ENCODE measurements around the gene TBC1D17.

The TBC1D17 gene

DNA sequence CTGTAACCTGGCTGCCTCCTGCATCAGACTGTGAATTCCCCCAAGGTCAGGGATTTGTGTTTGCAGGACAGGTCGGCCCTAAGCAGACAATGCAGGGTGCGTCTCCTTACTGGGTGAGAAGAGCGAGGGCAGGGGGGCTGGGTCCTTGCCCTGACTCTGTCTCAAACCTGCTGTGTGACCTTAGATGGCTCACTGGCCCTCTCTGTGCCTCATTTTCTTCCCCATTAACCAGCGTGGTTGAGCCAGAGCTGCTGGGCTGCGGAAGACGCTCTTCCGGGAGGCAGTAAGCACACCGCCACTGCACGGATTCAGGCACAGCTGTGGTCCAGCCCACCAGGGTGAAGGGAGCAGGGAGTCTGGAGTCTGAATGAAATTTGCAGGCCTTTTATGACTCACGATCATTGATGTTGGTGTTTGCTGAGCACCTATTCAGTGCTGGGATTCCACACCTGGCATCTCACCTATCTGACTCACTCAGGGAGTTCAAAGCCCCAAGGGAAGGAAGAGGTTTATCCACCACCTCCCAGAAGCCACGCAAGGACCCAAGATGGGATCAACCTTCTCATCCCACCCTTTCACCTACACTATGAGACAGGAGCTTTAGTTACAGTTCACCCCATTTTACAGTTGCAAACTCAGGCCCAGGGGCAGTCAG, 2.9 kb upstream of the TBC1D17 start:
- Histone ChIP-seq H3K36me3 (peaks cover 17% of the 10 kb centered on the region), H3K9me3 (no peaks in the 10 kb centered on the region), H3K9ac (peak overlapping the region; percentile 96), H3K27ac (peak overlapping the region; percentile 97; the same call in 1 of the 2 replicates), H3K27me3 (no peaks in the 10 kb centered on the region), H3K4me3 (no peak overlapping the region), H4K20me1 (no peaks in the 10 kb centered on the region; the same call in 1 of the 2 replicates), H3K4me2 (peak overlapping the region; percentile 95), H3K4me1 (peaks cover 44% of the 10 kb centered on the region)
- TF ChIP-seq Cebpa-rat (IDR thresholded peaks at IDR 0.05), result no peak

DNA sequence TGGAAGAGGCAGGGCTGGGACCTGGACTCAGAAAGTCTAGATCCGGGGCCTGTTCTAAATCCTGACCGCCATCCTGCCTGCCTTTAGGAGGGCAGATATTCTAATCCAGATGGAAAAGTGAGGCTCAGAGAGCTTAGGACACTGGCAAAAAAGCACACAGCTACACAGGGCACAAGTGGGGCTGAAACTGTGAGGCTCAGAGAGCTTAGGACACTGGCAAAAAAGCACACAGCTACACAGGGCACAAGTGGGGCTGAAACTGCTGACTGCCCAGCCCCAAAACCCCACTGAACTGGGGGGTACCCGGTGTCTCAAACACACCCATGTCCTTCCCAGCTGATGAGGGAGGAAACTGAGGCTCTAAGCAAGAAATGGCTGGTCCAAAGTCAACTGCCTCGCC, 2.3 kb upstream of the TBC1D17 start:
- Histone ChIP-seq H3K27ac (peak overlapping the region; percentile 97), H3K9ac (peak overlapping the region; percentile 96)

DNA sequence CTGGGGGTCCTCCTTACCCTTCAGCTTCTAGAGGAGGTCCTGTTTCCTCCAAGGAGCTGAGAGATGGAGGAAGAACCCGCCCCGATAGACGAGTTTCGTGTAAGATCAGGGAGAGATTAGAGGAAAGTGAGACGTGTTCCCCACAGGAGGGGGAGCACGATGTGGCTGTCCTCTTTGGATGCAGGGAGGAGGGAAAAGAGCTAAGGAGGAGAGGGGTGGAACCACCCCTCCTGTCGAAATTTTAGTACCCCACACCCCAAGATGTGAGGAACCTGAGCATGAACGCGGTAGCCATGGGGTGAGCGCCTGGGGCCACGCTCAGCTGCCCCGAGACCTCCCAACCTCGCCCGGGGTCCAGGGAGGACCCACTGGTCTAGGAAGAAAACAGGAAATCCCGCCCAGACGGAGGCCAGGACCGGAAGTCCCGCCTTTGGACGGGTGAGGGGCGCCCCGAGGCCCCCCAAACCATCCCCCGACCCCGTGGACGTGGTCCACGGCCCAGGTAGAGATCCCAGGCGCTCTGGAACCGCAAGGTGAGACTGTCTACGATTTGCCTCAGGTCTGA, 1.6 kb upstream of the TBC1D17 start:
- H3K4me3 ChIP-seq, result peak overlapping the region; percentile 86
- H3K9me3 ChIP-seq, result no peaks in the 10 kb centered on the region

More for the DNA sequence above, 2.3 kb upstream of the TBC1D17 start:
- H3K36me3 ChIP-seq, result peaks cover 22% of the 10 kb centered on the region
- peaks cover 42% of the 10 kb centered on the region for H3K4me1 ChIP-seq
- no peaks in the 10 kb centered on the region for H3K27me3 ChIP-seq
- peak overlapping the region; percentile 95 for H3K4me2 ChIP-seq
- H4K20me1 ChIP-seq, result no peaks in the 10 kb centered on the region; the same call in 1 of the 2 replicates
- H3K9me3 ChIP-seq, result no peaks in the 10 kb centered on the region
- H3K4me3 ChIP-seq, result peak overlapping the region; percentile 86
- no peak for TF ChIP-seq Cebpa-rat (IDR thresholded peaks at IDR 0.05)

DNA sequence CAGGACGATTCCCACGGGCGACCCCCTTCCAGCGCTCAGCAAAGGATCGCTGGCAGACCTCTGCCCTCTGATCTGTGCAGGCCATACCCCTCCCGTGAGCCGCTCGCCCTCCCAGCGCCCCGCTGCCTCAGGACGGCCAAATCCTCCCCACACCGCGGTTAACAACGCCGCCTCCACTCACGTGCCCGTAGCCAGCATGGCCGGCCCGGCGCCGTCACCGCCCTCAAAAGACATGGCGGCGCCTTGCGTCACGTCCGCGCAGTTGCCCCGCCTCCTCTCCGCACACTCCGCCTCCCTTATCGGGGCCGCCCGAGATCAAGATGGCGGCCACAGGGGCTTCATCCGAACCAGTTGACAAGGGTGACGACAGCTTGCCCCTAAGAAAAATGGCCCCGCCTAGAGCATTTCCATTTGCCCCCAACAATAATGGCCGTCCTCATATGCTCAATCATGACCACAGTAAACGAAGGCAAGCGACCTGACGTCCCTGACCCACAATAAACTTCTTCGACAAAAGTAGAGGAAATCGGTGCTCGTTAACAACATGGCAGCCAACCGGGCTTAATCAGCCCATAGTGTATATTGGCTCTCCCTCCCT, 981 bp upstream of the TBC1D17 start:
- peak overlapping the region; percentile 86 for H3K4me3 ChIP-seq
- H3K27ac ChIP-seq, result peak overlapping the region; percentile 97
- peaks cover 28% of the 10 kb centered on the region for H3K36me3 ChIP-seq

More for the DNA sequence above, 1.6 kb upstream of the TBC1D17 start:
- H3K27me3 ChIP-seq, result no peaks in the 10 kb centered on the region
- H4K20me1 ChIP-seq, result no peaks in the 10 kb centered on the region; the same call in 1 of the 2 replicates
- H3K4me1 ChIP-seq, result peaks cover 42% of the 10 kb centered on the region
- peaks cover 28% of the 10 kb centered on the region for H3K36me3 ChIP-seq
- TF ChIP-seq Cebpa-rat (IDR thresholded peaks at IDR 0.05), result no peak
- peak overlapping the region; percentile 96 for H3K9ac ChIP-seq
- peak overlapping the region; percentile 95 for H3K4me2 ChIP-seq
- H3K27ac ChIP-seq, result peak overlapping the region; percentile 97

GRCh38 chr19:49877879-49878743, 609 bp downstream of the TBC1D17 start:
- no peaks in the 10 kb centered on the region for H3K27me3 ChIP-seq
- peaks cover 5% of the 10 kb centered on the region; the same call in 1 of the 2 replicates for H3K9me3 ChIP-seq
- H3K4me1 ChIP-seq, result peaks cover 47% of the 10 kb centered on the region
- H4K20me1 ChIP-seq, result no peaks in the 10 kb centered on the region; the same call in 1 of the 2 replicates
- peak overlapping the region; percentile 90 for H3K4me2 ChIP-seq
- H3K36me3 ChIP-seq, result peaks cover 38% of the 10 kb centered on the region
- H3K27ac ChIP-seq, result peak overlapping the region; percentile 97
- peak overlapping the region; percentile 96 for H3K9ac ChIP-seq
- H3K4me3 ChIP-seq, result peak overlapping the region; percentile 86
- TF ChIP-seq Cebpa-rat (IDR thresholded peaks at IDR 0.05), result no peak

More for the DNA sequence above, 981 bp upstream of the TBC1D17 start:
- Histone ChIP-seq H3K4me1 (peaks cover 46% of the 10 kb centered on the region), H4K20me1 (no peaks in the 10 kb centered on the region; the same call in 1 of the 2 replicates), H3K4me2 (peak overlapping the region; percentile 95), H3K27me3 (no peaks in the 10 kb centered on the region), H3K9me3 (no peaks in the 10 kb centered on the region), H3K9ac (peak overlapping the region; percentile 96)
- TF ChIP-seq Cebpa-rat (IDR thresholded peaks at IDR 0.05), result no peak

DNA sequence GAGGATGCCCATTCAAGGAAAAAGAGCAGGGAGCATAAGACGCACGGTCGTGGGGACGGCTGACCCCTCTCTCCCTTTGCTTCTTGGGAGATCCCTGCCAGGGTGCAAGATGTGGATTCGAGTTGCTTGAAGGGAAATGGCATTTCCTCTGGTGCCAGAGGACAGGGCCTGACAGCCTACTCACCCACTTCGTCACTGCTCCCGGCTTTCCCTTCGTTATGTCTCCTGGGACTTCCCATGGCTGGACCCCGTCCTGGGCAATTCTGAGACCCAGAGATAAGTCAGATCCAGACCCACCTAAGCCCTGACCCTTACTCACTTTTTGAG, 1.2 kb downstream of the TBC1D17 start:
- H3K9me3 ChIP-seq, result peaks cover 6% of the 10 kb centered on the region; the same call in 1 of the 2 replicates
- peaks cover 41% of the 10 kb centered on the region for H3K36me3 ChIP-seq
- no peak for TF ChIP-seq Cebpa-rat (IDR thresholded peaks at IDR 0.05)
- H3K27me3 ChIP-seq, result no peaks in the 10 kb centered on the region
- H3K4me2 ChIP-seq, result peak overlapping the region; percentile 90
- H3K4me1 ChIP-seq, result peaks cover 53% of the 10 kb centered on the region
- peak overlapping the region; percentile 97; the same call in 1 of the 2 replicates for H3K27ac ChIP-seq
- H4K20me1 ChIP-seq, result no peaks in the 10 kb centered on the region; the same call in 1 of the 2 replicates
- H3K9ac ChIP-seq, result no peak overlapping the region
- H3K4me3 ChIP-seq, result peak overlapping the region; percentile 86

- Histone ChIP-seq H3K9ac (no peak overlapping the region), H3K4me2 (peak overlapping the region; percentile 90), H3K27me3 (no peaks in the 10 kb centered on the region), H3K27ac (no peak overlapping the region), H3K4me1 (peaks cover 60% of the 10 kb centered on the region), H3K4me3 (no peak overlapping the region), H3K36me3 (peaks cover 48% of the 10 kb centered on the region), H3K9me3 (peaks cover 6% of the 10 kb centered on the region; the same call in 1 of the 2 replicates), H4K20me1 (no peaks in the 10 kb centered on the region; the same call in 1 of the 2 replicates)
- TF ChIP-seq Cebpa-rat (IDR thresholded peaks at IDR 0.05), result no peak
These were observed 1.9 kb downstream of the TBC1D17 start for GRCh38 chr19:49879243-49879963.

DNA sequence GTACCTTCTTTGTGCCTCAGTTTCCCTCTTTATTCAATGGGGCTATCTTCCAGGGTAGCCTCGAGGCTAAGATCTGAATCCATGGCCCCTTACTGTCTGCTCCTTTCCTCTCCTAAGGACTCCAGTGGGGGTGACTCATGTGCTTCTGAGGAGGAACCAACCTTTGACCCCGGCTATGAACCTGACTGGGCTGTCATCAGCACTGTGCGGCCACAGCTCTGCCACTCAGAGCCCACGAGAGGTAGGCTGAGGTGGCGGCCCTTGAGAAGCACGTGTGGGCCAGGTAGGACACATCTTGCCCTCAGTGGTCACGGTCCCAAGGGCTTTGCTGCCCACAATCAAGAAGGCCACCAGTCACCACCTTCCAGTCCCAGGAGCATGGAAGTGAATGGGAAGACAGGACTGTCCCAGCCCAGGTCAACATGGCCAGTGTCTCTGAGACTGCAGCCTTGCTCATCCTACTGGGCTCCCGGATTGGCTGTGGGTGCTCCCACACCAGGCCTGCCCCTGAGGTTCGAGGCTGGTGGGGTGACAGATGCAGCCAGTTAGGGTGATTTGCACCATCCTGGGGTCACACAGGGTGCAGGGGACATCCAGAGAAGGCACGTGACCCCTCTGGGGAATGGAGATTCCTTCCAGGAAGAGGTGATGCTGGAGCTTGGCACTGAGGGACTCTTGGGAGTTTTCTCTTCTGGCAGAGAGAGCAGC, 2.8 kb downstream of the TBC1D17 start:
- peak overlapping the region; percentile 24; the same call in 1 of the 2 replicates for H3K9ac ChIP-seq
- no peak for TF ChIP-seq Cebpa-rat (IDR thresholded peaks at IDR 0.05)

More for the DNA sequence above, 2.8 kb downstream of the TBC1D17 start:
- Histone ChIP-seq H3K9me3 (peaks cover 6% of the 10 kb centered on the region; the same call in 1 of the 2 replicates), H3K4me3 (no peak overlapping the region), H3K4me2 (no peak overlapping the region), H3K27me3 (no peaks in the 10 kb centered on the region), H3K4me1 (peaks cover 60% of the 10 kb centered on the region), H3K27ac (no peak overlapping the region), H4K20me1 (no peaks in the 10 kb centered on the region; the same call in 1 of the 2 replicates), H3K36me3 (peaks cover 55% of the 10 kb centered on the region)

Measured in BLaER1 (cell line).